NCI-H1436 (cell line): Measurements from ENCODE around the gene PTGER2.

Experiments
- DNase-seq: peaks from one replicate; lab custom pipeline; 2025; lab: John Stamatoyannopoulos, UW

The PTGER2 gene

GRCh38 chr14:52313903-52314594 is at the start of gene PTGER2:
PTGER2 (plus strand) TSS chr14:52314312; CDS start chr14:52314549, 237 bp downstream.
- DNase-seq, result peak; percentile 46

- DNase-seq, result no peak
Observed at GRCh38 chr14:52265253-52265652, 48.9 kb upstream of the PTGER2 start.

- no peak for DNase-seq
Observed at GRCh38 chr14:52266179-52266578, 47.9 kb upstream of the PTGER2 start.

GRCh38 chr14:52266782-52267181 is 47.3 kb upstream of the PTGER2 start:
- DNase-seq, result no peak

- no peak for DNase-seq
Observed at GRCh38 chr14:52267501-52268278, 46.4 kb upstream of the PTGER2 start, which contains the start of gene PTGDR. PTGDR (plus strand) TSS chr14:52267698; CDS start chr14:52267815, 117 bp downstream.

- no peak for DNase-seq
Observed at GRCh38 chr14:52268279-52269061, 45.6 kb upstream of the PTGER2 start.

- no peak for DNase-seq
Observed at GRCh38 chr14:52269100-52269499, 45.0 kb upstream of the PTGER2 start.

GRCh38 chr14:52269982-52270381 is 44.1 kb upstream of the PTGER2 start:
- DNase-seq, result no peak

- DNase-seq, result no peak
Observed at GRCh38 chr14:52271538-52271937, 42.6 kb upstream of the PTGER2 start.

GRCh38 chr14:52272375-52272774 is 41.7 kb upstream of the PTGER2 start:
- no peak for DNase-seq

- DNase-seq, result no peak
Observed at GRCh38 chr14:52275372-52275771, 38.7 kb upstream of the PTGER2 start.

- no peak for DNase-seq
Observed at GRCh38 chr14:52277552-52277951, 36.6 kb upstream of the PTGER2 start.

- DNase-seq, result no peak
Observed at GRCh38 chr14:52279408-52279807, 34.7 kb upstream of the PTGER2 start.

- no peak for DNase-seq
Observed at GRCh38 chr14:52283099-52283498, 31.0 kb upstream of the PTGER2 start.

GRCh38 chr14:52286661-52287649 is 27.2 kb upstream of the PTGER2 start:
- no peak for DNase-seq

GRCh38 chr14:52296378-52296777 is 17.7 kb upstream of the PTGER2 start:
- no peak for DNase-seq

GRCh38 chr14:52298795-52299194 is 15.3 kb upstream of the PTGER2 start:
- no peak for DNase-seq

- DNase-seq, result peak; percentile 48
Observed at GRCh38 chr14:52299692-52300278, 14.3 kb upstream of the PTGER2 start.

GRCh38 chr14:52303236-52303635 is 10.9 kb upstream of the PTGER2 start:
- DNase-seq, result no peak

- no peak for DNase-seq
Observed at GRCh38 chr14:52304248-52304904, 9.7 kb upstream of the PTGER2 start.
